Stimulated activated CD8-positive, alpha-beta memory T cell treated with anti-CD3 and anti-CD28 coated beads, Interleukin-12 subunit alpha, Interleukin-12 subunit beta, amount 100 ng/mL, for 4 hours (primary cell): ENCODE results near the gene ZBTB48.
"Not testable (repeated sequence)": the region's sequence is repeated elsewhere in the genome, so short reads cannot be mapped to it uniquely, and the experiment has no call there.

Experiments used
- DNase-seq: peaks from one replicate; pipeline ENCODE4 v3.0.0-alpha.2; 2020; ENCODE audit warnings: low read depth

Gene ZBTB48

GRCh38 chr1:6579374-6580118, at the start of gene ZBTB48:
TSS of gene ZBTB48 (plus strand) at chr1:6579994. CDS start at chr1:6580610, 616 bp downstream.
- DNase-seq: peak; percentile 96

GRCh38 chr1:6530504-6531160, 49.2 kb upstream of the ZBTB48 start:
- DNase-seq: no peak

GRCh38 chr1:6531996-6532395, 47.8 kb upstream of the ZBTB48 start:
- no peak for DNase-seq

- no peak for DNase-seq
Observed at GRCh38 chr1:6534248-6534822, 45.5 kb upstream of the ZBTB48 start.

- no peak for DNase-seq
Observed at GRCh38 chr1:6535214-6535613, 44.6 kb upstream of the ZBTB48 start.

- no peak for DNase-seq
Observed at GRCh38 chr1:6536291-6536690, 43.5 kb upstream of the ZBTB48 start.

GRCh38 chr1:6538956-6539355, 40.8 kb upstream of the ZBTB48 start:
- DNase-seq: no peak

GRCh38 chr1:6544831-6545230, 35.0 kb upstream of the ZBTB48 start:
- no peak for DNase-seq

- no peak for DNase-seq
Observed at GRCh38 chr1:6545276-6546112, 34.3 kb upstream of the ZBTB48 start.

- no peak for DNase-seq
Observed at GRCh38 chr1:6546326-6546725, 33.5 kb upstream of the ZBTB48 start.

- no peak for DNase-seq
Observed at GRCh38 chr1:6547301-6547700, 32.5 kb upstream of the ZBTB48 start.

GRCh38 chr1:6554031-6554906, 25.5 kb upstream of the ZBTB48 start, which contains the start of gene NOL9:
TSS of gene NOL9 (minus strand) at chr1:6554513. CDS start at chr1:6554502, 11 bp downstream.
- peak; percentile 86 for DNase-seq

GRCh38 chr1:6554907-6555778, 24.7 kb upstream of the ZBTB48 start, which contains the start of gene TAS1R1:
TSS of gene TAS1R1 (plus strand) at chr1:6555307. CDS start at chr1:6555374, 67 bp downstream.
- no peak for DNase-seq

GRCh38 chr1:6557597-6557996, 22.2 kb upstream of the ZBTB48 start:
- no peak for DNase-seq

- not testable (repeated sequence) for DNase-seq
Observed at GRCh38 chr1:6559161-6559560, 20.6 kb upstream of the ZBTB48 start.

GRCh38 chr1:6560267-6560666, 19.5 kb upstream of the ZBTB48 start:
- no peak for DNase-seq

GRCh38 chr1:6569033-6569432, 10.8 kb upstream of the ZBTB48 start:
- no peak for DNase-seq

- no peak for DNase-seq
Observed at GRCh38 chr1:6570100-6570499, 9.7 kb upstream of the ZBTB48 start.

GRCh38 chr1:6570987-6571386, 8.8 kb upstream of the ZBTB48 start:
- DNase-seq: no peak
